HG02852 (cell line): Measurements from ENCODE around the gene HS3ST4.

ENCODE experiments used
- ATAC-seq: cut with Tn5 transposase; IDR thresholded peaks from one replicate; pipeline ENCODE4 v1.9.1; 2021; ENCODE audit warnings: mild to moderate bottlenecking, moderate library complexity; ENCODE audit not compliant: unreplicated experiment

Gene HS3ST4

GRCh38 chr16:26161461-26162180 lies 469.9 kb downstream of the HS3ST4 start:
- no peak for ATAC-seq

GRCh38 chr16:26169473-26169872 lies 477.7 kb downstream of the HS3ST4 start:
- no peak for ATAC-seq

- ATAC-seq: no peak
Observed at GRCh38 chr16:26175944-26176343, 484.2 kb downstream of the HS3ST4 start.

DNA sequence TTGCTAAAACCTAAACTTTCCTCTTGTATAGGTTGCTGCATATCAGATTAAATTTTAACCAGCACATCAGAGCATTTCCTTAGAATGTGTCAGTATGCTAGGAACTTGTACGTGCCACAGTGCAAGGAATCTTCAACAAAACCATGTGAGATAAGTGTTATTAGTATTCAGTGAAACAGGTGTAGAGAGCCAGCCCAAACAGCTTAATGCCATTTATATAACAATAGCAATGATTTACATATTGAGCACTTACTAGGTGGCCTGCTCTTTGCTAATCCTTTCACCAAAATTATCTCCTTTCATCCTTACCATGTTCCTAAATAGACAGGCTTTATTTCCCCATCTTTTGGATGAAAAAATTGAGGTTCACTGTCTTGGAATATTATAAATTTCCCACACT lies 485.7 kb downstream of the HS3ST4 start:
- no peak for ATAC-seq

DNA sequence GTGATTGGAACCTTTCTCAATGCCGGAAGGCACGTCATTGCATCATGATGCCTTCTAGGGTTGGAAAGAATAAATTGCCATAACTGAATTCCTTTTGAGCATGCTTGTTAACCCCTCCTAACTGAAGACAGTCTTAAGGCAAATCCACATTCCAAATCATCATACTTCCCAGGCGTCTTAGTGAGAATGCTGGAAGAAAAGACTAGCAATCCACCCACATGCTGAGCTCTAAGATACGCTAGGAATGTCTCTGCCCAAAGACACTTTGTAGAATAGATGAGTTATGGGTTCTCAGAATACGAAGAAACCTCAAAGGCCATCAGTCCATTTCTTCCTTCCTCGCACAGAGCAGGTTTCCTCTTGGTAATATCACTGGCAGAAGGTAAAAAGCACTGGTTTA lies 486.5 kb downstream of the HS3ST4 start:
- no peak for ATAC-seq

DNA sequence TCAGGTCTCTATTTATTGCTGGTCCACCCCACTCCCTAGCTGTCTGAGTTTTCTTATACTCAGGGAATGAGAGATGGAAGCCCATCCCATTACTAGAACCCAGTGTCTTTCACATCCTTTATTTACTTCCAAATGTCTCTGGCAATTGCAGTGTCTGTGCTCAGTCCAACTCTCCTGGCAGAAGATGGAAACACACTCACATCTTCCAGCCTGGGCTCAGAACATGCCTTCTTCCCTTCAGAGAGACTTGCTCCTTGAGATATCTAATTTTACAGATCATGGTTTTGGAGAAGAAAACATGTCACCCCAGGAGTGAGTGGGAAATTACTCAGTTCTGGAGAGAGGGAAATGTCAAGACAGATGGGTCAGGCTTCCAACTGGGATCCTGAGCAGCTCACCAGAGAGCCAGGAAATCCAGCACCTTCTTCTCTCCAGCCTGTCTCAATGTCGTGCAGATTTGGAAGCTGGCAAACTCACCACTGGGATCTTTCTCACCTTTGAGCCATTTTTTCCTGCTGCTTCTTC lies 494.4 kb downstream of the HS3ST4 start:
- ATAC-seq: no peak
